Keratinocyte (primary cell): ENCODE data around the gene CKS1B. TPM values are rescaled to one million over a fixed set of nuclear protein-coding genes. Genes with fewer than 3 reads are reported as not detected.

Source experiments
- DNase-seq: peaks from one replicate; pipeline ENCODE4 v3.0.0-alpha.2; 2011; ENCODE audit warnings: low read depth, missing footprints, low spot score
- FAIRE-seq: peaks from 2 replicates; lab custom pipeline; 2011; peaks lifted over from hg19 to GRCh38; lab: Jason Lieb, UNC
- H2AFZ ChIP-seq: 2 replicates; pipeline ENCODE4 v1.6.0; 2012; ENCODE audit warnings: low read length, control low read depth, inconsistent platforms; ENCODE audit not compliant: control insufficient read depth
- H3K27ac ChIP-seq: 2 replicates; pipeline ENCODE4 v1.5.1; 2011; ENCODE audit warnings: low read length; ENCODE audit not compliant: control insufficient read depth, insufficient read depth
- H3K27me3 ChIP-seq: 3 replicates; pipeline ENCODE4 v1.6.0; 2011; ENCODE audit warnings: low read length; ENCODE audit not compliant: control insufficient read depth, insufficient read depth; ENCODE audit errors: extremely low read depth
- H3K36me3 ChIP-seq, 2 experiments: 2 replicates in 1 of 2; 3 replicates in 1 of 2; pipeline ENCODE4 v1.5.1; 2011; ENCODE audit warnings: low read length in 2 of 2, mild to moderate bottlenecking in 1 of 2; ENCODE audit not compliant: control insufficient read depth in 2 of 2, insufficient read depth in 2 of 2; ENCODE audit errors: extremely low read depth in 1 of 2
- H3K4me1 ChIP-seq: 3 replicates; pipeline ENCODE4 v1.5.1; 2011; ENCODE audit warnings: low read length; ENCODE audit not compliant: control insufficient read depth, insufficient read depth; ENCODE audit errors: extremely low read depth
- H3K4me2 ChIP-seq: 3 replicates; pipeline ENCODE4 v1.6.0; 2011; ENCODE audit warnings: low read depth, low read length; ENCODE audit not compliant: control insufficient read depth, insufficient read depth; ENCODE audit errors: extremely low read depth
- H3K4me3 ChIP-seq, 3 experiments: fragments of 200-600 bp in 1 of 3; sonication (generic) in 1 of 3; 2 replicates in 2 of 3; 3 replicates in 1 of 3; pipeline ENCODE4 v1.5.1; 2011 to 2016; ENCODE audit warnings: low read length in 3 of 3, mild to moderate bottlenecking in 3 of 3, control low read depth in 2 of 3, inconsistent platforms in 1 of 3, low read depth in 1 of 3, mixed read lengths in 1 of 3, mixed run types in 1 of 3, moderate library complexity in 1 of 3; ENCODE audit not compliant: control insufficient read depth in 2 of 3, insufficient read depth in 2 of 3; ENCODE audit errors: extremely low read depth in 1 of 3
- H3K79me2 ChIP-seq: 2 replicates; pipeline ENCODE4 v1.6.0; 2012; ENCODE audit warnings: low read length; ENCODE audit not compliant: control insufficient read depth, insufficient read depth
- H3K9ac ChIP-seq: 3 replicates; pipeline ENCODE4 v1.6.0; 2011; ENCODE audit warnings: low read length; ENCODE audit not compliant: control insufficient read depth, insufficient read depth; ENCODE audit errors: extremely low read depth
- H3K9me1 ChIP-seq: 3 replicates; pipeline ENCODE4 v1.6.0; 2011; ENCODE audit warnings: low read length; ENCODE audit not compliant: control insufficient read depth, insufficient read depth; ENCODE audit errors: extremely low read depth
- H3K9me3 ChIP-seq: 2 replicates; pipeline ENCODE4 v1.5.1; 2012; ENCODE audit warnings: low read depth, low read length; ENCODE audit not compliant: control insufficient read depth
- H4K20me1 ChIP-seq: 3 replicates; pipeline ENCODE4 v1.6.0; 2011; ENCODE audit warnings: low read length; ENCODE audit not compliant: control insufficient read depth, insufficient read depth; ENCODE audit errors: extremely low read depth
- CTCF ChIP-seq, 3 experiments: IDR thresholded peaks in 1 of 3; conservative IDR thresholded peaks in 1 of 3; optimal IDR thresholded peaks in 1 of 3; 2 replicates in 2 of 3; 3 replicates in 1 of 3; pipeline versions ENCODE3 to v1.5.1; 2011; ENCODE audit warnings: low read length in 3 of 3, mild to moderate bottlenecking in 3 of 3, moderate library complexity in 2 of 3, control low read depth in 1 of 3, inconsistent platforms in 1 of 3; ENCODE audit not compliant: insufficient read depth in 2 of 3; ENCODE audit errors: extremely low read depth in 1 of 3
- EZH2 ChIP-seq: IDR thresholded peaks from one replicate; pipeline ENCODE4 v1.6.1; 2012; ENCODE audit warnings: inconsistent platforms, mild to moderate bottlenecking, low read length, moderate library complexity
- dilution Hi-C: fragments of 300-500 bp; cut with MboI; formaldehyde crosslinking; loops from one replicate; pipeline ENCODE4 v1.7.0; 2020; ENCODE audit warnings: low sequenced_read_pairs; ENCODE audit not compliant: extremely low pct_ligation_motif_present
- polyA plus RNA-seq, 5 experiments: library from polyadenylated mRNA; depleted of rRNA in 3 of 5; stranded (reverse) in 3 of 5; stranded (forward) in 1 of 5; unstranded in 1 of 5; fragments of >200 nt; gene quantifications; 1 replicate in 1 of 5; 2 replicates in 3 of 5; 3 replicates in 1 of 5; pipeline versions ENCODE4 v1.2.1 to v1.2.3, GENCODE V29; 2011 to 2012; ENCODE audit warnings: missing spikeins in 2 of 5, low read depth in 1 of 5, low replicate concordance in 1 of 5

CKS1B gene
- polyA plus RNA-seq, 1 donor (not counting 4 experiments of a cell fraction or from before 2014, with no cell fraction given): 300 TPM

GRCh38 chr1:154940213-154940560 is 34.3 kb upstream of the CKS1B start:
- Histone ChIP-seq H3K4me3 (no peak overlapping the region), H3K9me3 (no peaks in the 10 kb centered on the region), H3K27ac (no peak overlapping the region), H3K27me3 (no peaks in the 10 kb centered on the region), H3K36me3 (peaks cover 0 to 3% of the 10 kb centered on the region in 2 experiments), H3K4me1 (peaks cover 22% of the 10 kb centered on the region), H3K9ac (no peak overlapping the region), H2AFZ (no peak overlapping the region), H3K79me2 (no peaks in the 10 kb centered on the region), H4K20me1 (no peaks in the 10 kb centered on the region), H3K4me2 (no peak overlapping the region), H3K9me1 (no peaks in the 10 kb centered on the region)
- FAIRE-seq (no peak), DNase-seq (no peak)
- dilution Hi-C loops: no loop called here
- TF ChIP-seq CTCF (optimal IDR thresholded peaks at IDR 0.05 in 1 of 3, IDR thresholded peaks at IDR 0.05 in 1 of 3, conservative IDR thresholded peaks at IDR 0.05 in 1 of 3; ENCODE audit: extremely low read depth in 1 of 3, insufficient read depth in 2 of 3, low read length in 3 of 3) (no peak), EZH2 (no peak)

DNA sequence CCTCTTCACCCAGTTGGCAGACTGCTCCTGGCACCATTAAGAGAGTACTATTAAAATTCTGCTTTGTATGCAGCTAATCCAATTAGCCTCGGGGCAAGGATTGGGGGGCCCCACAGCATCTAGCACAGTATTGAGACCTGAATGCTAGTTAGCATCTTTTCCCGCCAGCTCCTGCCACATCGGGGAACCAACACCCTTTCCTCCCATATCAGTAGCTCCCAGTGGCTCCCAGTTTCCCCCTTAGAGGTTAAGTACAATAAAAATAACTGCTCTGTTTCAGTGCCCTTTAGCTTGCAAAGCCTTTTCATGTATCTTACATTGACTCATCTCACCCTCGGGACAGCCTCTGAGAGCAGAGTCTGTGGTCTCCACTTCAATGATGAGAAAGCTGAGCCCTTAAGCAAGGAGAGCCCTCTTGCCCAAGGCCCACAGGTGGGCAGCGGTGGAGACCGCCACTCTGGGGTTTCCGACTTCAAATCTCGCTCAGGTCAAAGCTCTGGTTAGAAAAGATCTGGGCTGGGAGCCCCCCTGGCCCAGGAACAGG is 33.8 kb upstream of the CKS1B start:
- dilution Hi-C loops: no loop called here
- Histone ChIP-seq H3K4me2 (no peak overlapping the region), H2AFZ (no peak overlapping the region), H3K4me3 (no peak overlapping the region), H3K9me1 (no peaks in the 10 kb centered on the region), H3K36me3 (peaks cover 0 to 5% of the 10 kb centered on the region in 2 experiments), H3K79me2 (no peaks in the 10 kb centered on the region), H3K9ac (no peak overlapping the region), H4K20me1 (no peaks in the 10 kb centered on the region), H3K27ac (no peak overlapping the region), H3K9me3 (no peaks in the 10 kb centered on the region), H3K4me1 (peaks cover 22% of the 10 kb centered on the region), H3K27me3 (no peaks in the 10 kb centered on the region)
- FAIRE-seq (no peak), DNase-seq (no peak)
- TF ChIP-seq EZH2 (no peak), CTCF (optimal IDR thresholded peaks at IDR 0.05 in 1 of 3, IDR thresholded peaks at IDR 0.05 in 1 of 3, conservative IDR thresholded peaks at IDR 0.05 in 1 of 3; ENCODE audit: extremely low read depth in 1 of 3, insufficient read depth in 2 of 3, low read length in 3 of 3) (no peak)
